NCI-H1436 treated with DMSO at 0.1 percent for 48 hours (cell line): ENCODE data around the gene RRP12.
"Not testable (repeated sequence)": the region's sequence is repeated elsewhere in the genome, so short reads cannot be mapped to it uniquely, and the experiment has no call there.

Source experiments
- DNase-seq: peaks from one replicate; lab custom pipeline; 2025; lab: John Stamatoyannopoulos, UW

Gene RRP12

DNA sequence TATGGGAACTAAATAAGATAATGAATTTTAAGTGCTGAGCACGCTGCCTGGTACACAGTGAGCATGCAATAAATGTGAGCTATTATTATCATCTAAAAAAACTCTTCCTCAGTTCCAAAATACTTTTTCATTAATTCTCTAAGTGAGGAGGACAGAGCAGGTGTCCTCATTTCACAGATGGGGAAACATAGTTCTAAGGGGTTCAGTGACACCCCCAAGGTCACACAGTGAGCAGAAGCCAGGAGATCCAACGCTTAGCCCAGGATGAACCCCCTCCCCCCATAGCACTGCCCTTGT lies 6.8 kb upstream of the RRP12 start:
- no peak for DNase-seq

DNA sequence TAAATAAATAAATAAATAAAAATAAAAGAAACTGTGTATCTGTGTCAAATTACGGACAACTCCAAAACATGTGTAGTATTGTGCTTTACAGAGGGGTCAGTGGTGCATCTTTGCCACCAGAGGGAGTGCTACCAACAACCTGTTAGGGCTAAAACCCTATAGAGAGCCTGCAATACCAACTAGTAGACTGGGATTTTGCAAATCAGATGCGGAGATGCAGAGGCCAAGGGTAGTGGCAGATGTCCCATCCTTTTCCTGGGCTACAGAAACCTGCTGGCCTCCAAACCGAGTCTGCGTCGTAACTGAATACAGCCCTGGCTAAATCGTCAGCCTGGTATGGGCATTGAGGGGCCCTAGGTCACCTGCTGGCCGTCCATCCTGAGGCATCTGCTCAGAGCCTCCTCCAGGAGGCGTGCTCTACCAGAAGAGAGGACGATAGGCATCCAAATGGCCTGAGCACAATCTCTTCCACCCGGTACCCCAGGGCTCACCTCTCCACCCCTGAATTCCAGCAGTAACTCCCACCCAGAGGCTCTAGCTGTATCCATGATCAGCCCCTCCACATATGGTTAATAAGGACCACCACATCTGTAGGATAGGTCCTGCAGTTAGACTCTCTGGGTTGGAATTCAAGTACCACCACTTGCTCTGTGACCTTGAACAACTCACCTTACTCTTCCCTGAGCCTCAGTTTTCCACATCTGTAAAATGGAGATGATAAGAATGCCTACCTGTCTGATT lies 6.2 kb upstream of the RRP12 start:
- peak; percentile 47 for DNase-seq

DNA sequence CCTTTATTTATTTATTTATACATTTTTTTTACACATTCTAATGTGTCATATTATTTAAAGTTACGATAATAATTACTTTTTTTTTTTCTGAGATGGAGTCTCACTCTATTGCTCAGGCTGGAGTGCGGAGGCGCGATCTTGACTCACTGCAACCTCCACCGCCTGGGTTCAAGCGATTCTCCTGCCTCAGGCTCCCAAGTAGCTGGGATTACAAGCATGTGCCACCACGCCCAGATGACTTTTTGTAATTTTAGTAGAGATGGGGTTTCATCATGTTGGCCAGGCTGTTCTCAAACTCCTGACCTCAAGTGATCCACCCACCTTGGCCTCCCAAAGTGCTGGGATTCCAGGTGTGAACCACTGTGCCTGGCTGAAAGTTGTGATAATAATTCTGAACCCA lies 5.3 kb upstream of the RRP12 start:
- not testable (repeated sequence) for DNase-seq

DNA sequence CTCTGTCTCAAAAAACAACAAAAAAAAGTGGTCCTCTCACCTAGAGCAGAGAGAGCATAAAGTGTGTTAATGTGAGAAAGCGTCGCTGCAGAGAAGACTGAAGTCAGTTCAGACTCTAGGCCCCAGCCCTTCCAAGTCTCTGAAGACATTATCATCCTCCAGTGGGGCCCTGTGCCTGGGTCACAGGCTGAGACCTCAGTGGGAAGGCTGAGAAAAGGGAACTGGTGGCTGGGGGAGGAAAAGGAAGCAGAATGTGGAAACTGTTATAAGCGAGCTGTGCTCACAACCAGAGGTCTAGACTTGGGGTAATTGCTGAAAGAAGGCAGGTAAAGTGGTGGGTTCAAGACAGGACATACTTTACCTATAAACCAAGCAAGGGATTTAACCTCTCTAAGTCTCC lies 4.9 kb upstream of the RRP12 start:
- DNase-seq, result no peak

DNA sequence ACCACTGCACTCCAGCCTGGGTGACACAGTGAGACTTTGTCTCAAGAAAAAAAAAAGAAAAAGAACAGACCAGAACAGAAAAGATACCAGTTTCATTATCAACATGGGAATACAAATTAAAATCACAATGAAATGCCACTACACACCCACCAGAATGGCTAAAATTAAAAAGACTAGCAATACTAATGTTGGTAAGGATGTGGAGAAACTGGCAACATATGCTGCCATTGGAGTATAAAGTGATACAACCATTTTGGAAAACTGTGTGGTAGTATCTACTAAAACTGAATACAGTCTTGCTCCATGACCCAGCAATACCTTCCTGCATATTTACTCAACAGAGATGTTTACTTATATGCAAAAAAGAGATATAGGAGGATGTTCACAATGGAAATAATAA lies 2.9 kb upstream of the RRP12 start:
- DNase-seq, result no peak

DNA sequence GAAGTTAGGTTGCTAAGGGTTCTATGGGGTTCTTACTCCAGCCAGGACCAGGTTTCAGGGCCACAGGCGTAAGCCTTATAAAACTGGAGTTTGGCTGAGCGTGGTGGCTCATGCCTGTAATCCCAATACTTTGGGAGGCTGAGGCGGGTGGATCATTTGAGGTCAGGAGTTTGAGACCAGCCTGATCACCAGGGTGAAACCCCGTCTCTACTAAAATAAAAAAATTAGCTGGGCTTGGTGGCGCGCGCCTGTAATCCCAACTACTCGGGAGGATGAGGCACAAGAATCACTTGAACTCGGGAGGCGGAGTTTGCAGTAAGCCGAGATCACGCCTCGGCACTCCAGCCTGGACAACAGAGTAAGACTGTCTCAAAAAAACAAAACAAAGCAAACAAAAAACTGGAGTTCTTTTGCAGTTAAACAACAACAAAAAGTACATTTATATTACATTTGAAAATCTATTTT lies 347 bp upstream of the RRP12 start:
- DNase-seq, result no peak

DNA sequence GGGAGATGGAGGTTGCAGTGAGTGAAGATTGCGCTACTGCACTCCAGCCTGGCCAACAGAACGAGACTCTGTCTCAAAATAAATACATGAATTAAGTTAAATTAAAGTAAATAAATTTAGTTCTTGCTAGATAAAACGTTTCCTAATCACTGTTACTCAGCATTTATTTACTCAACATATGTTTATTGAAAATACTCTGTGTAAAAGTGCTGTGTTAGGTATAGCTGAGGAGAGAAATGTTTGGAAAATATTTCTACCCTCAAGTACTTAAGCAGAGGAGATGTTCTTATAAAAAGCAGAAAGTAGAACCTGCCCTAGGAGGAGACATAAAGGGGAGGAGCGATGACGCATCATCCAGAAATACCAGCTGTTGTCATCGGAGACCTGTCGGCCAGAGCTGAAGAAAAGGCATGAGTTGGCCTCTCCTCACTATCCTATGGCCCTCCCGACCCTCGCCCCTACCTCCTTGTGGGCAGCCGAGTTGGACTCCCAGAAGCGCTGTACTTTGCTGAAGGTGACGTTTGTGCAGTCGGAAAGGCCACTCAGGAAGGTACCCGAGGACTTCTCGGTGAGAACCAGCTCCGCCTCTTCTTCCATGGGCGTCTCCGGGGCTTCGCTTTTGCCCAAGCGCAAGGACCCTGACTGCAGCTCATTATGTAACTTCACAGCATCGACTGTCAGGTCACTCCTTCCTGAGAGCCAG lies 1.1 kb downstream of the RRP12 start:
- no peak for DNase-seq

DNA sequence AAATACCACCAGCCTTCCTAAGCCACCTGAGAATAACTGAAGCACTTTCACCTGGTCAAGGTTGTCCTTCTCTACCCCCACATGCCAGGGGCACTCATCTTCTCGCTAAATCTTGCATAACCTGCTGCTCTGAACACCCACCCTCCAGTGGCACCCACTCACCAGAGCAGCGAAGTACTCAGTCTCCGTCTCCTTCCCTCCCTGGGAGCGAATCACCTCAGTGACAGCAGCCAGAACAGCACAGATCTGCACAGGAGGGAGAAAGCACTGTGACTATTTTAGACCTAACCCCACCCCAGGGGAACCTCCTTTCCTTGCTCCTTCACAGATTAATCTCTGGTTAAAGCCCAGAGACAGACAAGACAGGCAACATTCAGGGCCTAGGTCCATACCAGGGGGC lies 5.1 kb downstream of the RRP12 start:
- DNase-seq, result no peak

DNA sequence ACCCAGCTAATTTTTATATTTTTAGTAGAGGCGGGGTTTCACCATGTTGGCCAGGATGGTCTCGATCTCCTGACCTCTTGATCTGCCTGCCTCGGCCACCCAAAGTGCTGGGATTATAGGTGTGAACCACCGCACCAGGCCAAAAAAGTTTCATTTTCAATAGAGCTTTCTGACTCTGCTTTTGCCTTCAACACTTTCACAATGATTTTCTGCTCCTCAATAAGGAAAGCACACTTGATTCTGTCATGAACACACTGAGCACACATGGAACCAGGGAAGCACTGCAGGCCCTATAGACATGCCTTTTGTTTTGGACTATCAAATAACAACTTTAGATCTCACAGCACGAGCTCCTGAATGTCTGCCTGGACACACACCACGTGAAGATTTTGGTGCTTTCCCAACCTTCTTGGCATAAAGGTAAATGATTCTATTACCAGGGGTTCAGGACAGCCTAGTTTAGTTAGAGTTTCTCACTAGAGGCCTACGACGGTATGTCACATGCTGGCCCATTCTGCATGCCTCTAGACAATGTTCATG lies 8.0 kb downstream of the RRP12 start:
- no peak for DNase-seq

DNA sequence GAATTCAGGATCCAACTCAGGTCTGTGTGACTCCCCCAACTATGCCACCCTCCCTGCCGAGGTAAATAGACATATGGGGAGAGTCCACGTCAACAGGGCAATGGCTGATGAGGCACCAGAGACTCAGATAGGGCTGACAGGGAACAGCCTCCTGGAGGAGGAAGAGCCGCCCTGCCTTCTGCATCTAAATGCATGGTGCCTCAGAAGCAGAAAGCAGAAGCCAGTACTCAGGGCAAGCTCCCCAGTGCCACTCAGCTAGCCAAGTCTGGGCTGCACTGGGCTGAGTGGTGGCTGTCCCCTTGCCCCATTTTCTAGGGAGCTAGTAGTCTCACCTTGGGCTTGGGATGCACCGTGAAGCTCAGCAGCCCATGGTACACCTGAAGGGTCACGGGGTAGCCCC lies 11.0 kb downstream of the RRP12 start:
- no peak for DNase-seq

DNA sequence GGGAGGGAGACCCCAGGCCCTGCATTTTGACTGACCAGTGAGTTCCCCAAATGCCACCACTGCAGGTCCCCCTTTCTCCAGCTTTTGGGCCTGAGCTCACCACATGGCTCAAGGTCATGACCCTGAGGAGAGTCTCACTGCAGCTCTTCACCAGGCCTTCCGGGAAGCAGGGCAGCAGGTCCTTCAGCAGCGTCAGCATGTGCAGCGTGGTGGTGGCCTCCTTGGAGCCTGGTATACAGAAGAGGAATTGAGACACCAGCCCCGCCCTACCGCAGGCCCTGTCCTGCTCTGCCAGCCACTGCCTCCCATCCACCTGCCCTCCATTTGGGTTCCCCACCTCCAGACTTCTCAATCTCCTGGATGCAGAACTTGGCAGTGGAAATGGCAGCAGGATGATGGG lies 13.0 kb downstream of the RRP12 start:
- DNase-seq, result no peak

DNA sequence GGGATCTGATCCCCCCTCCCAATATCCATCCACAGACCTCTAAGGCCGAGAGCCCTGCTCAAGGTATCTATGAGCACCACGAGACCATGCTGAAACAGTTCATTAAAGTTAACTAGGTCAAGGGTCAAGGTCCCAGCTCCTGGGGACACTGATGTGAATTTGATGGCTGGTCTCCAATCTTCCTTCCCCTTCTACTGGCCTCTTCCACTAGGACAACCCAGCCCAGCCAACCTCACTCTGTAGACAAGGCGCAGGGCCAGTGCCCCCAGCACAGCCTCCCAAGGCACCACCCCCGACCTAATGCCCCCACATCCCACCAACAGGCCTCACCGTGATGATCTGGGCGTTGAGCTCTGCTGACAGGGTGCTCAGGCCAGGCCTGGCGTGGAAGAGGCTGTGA lies 15.6 kb downstream of the RRP12 start:
- no peak for DNase-seq

DNA sequence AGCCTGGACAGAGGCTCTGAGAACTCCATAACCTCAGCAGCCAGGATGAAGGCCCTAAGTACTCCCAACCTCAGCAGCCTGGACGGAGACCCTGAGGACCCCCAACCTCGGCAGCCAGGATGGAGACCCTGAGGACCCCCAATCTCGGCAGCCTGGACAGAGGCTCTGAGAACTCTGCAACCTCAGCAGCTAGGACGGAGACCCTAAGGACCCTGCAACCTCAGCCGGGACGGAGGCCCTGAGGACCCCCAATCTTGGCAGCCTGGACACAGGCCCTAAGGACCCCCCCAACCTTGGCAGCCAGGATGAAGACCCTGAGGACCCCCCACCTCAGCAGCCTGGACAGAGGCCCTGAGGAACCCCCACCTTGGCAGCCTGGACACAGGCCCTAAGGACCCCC lies 16.5 kb downstream of the RRP12 start:
- DNase-seq, result no peak

DNA sequence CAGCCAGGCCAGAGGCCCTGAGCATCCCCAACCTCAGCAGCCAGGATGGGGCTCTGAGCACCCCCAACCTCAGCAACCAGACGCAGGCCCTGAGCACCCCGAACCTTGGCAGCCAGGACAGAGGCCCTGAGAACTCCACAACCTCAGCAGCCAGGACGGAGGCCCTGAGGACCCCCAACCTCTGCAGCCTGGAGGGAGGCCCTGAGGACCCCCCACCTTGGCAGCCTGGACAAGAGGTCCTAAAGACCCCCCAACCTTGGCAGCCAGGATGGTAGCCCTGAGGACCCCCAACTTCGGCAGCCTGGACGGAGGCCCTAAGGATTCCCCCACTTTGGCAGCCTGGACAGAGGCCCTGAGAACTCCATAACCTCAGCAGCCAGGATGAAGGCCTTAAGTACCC lies 17.0 kb downstream of the RRP12 start:
- DNase-seq, result no peak

DNA sequence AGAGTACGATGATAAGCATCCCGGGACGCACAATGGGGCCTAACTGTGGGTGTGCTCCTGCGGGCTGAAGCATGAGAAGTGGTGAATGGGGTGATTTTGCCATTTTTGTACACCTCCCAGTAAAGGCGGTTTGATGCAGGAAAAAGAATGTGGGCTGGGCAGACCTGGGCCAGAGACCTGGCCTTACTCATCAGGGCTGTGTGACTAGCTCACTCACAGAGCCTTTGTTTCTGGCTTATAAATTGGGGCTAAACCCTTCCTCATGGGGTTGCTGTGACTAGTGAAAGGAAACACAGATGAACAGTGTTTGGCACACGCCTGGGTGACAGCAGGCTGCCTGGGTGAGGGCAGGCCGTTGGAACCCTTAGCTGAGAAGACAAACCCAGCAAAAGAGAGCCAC lies 18.0 kb downstream of the RRP12 start:
- DNase-seq, result no peak

DNA sequence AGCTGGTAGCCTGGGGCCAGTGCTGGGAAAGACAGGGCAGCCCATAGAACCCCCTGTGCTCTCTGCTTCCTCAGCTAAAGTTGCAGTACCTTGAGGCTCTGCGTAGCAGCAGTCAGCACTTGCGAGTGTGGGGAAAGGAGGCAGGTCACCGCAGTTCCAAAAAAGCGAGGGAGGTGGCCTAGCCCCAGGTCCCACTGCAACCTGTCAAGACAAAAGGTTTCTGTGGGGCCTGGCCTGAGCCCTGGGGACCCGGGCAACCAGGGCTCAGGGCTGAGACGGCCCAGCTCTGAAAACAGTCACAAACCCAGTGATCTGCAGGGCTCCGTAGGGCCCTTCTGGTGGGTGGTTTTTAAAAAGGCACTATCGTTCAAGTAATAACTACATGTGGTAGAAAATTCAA lies 19.5 kb downstream of the RRP12 start:
- DNase-seq, result no peak

DNA sequence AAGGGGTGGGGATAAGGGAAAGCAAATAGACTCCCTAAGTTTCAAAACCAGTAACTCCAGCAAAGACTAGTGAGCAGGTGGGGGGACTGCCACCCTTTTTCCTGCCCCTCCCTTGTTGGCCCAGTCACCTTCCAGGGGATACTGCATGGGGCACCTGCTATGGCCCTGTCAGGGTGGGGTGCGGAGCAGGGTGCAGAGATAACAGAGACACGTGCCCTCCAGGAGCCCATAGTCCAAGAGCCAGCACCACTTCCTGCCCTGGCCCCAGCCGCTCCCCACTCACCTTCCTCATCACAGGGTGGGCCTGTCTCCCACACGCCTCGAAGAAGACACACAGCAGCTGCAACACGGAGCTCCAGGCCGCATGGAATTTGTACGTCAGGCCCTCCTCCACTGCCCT lies 20.6 kb downstream of the RRP12 start:
- no peak for DNase-seq

DNA sequence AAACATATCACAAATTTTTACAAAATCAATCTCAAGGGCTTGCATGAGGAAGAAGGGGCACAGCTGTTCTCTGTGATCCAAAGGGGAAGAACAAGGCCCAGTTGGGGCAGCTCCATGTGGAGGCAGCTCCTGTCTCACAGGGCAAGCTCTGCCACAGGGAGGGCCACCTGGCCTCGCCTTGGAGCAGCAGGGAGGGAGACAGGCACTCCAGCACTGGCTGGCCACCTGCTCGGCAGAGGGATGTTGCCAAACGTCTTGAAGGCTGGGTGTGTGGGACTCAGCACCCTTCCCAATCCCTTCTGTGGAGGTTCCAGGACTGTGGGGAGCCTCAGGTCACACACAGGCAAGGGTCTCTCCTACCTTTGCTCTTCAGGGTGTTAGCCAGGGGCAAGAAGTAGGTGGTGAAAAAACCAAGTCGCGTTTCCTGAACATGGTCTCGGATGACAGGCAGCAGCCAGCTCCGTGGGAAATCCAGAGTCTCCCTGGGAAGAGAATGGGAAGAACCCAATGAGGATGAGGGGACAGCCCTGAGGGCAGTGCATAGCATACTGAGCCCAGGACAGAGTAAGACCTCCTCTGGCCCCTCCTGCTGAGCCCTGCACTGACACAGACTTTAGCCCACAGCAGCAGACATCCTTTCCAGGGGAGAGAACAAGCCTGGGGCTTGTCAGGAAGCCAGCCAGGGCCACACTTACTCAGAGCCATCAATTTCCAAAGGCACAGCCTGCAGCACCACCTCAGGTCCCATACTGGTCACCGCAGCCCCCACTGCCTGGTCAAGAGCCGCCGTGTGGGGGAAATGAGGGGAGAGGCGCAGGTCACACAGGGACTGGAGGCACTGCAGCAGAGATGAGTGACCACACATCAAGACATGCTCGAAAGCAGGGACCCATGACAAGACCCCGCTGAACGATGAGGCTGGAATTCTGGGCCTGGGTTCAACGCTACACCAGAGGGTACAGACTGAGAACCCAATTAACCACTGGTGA lies 21.9 kb downstream of the RRP12 start:
- no peak for DNase-seq

DNA sequence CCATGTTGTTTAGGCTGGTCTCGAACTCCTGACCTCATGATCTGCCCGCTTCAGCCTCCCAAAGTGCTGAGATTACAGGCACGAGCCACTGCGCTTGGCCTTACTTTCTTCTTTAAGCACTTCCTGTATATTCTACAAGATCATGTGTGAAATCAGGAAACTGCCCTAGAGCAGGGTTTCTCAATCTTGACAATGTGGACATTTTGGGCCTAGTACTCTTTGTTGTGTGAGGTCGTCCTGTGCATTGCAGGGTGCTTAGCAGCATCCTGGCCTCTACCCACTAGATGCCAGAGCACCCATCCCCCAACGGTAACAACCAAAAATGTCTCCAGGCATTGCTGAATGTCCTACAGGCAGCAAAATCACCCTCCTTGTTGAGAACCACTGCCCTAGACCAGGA lies 24.7 kb downstream of the RRP12 start:
- DNase-seq, result no peak

DNA sequence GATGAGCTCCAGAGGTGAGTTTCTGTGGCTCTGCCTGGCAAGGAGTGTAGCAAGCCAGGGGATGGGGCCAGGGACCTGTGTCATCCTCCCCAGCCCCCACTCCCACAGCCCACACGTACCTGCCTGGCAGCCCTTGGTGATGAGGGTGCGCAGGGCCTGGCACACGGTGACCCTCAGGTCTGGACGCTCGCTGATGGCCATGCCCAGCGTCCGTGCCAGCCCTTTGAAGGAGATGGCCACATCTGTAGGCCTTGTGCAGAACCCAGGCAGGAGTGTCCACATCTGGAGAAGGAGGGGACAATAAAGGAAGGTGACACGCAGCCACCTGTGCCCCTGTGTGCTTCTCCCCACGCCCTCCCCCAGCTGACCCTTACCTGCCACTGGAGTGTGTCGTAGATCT lies 27.7 kb downstream of the RRP12 start:
- no peak for DNase-seq

DNA sequence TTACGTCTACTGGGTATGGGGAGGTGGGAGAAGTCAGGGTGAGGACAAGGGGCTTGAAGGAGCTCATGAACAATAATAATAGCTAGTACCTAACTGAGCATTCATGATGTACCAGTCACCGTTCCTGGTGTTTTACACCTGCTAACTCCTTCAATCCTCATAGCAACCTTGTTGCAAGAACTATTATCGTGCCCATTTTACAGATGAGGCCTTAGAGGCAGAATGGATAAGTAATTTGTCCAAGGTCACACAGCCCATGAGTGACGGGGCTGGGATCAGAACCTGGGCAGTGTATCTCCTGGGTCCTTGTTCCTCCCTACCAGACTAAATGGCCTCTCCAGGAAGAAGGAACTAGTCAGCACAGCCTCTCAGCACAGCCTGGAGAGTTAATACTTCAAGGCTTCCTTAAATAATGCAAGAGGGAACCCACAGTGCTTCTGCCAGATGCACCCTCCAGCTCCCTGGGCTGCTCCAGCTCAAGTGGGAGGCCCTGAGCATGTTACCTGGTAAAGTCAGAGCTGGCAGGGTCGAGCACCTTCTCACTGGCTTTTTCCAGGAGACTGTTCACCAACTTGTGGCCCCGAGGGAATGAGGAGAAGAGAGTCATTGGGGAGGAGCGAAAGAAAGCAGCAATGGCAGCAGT lies 28.8 kb downstream of the RRP12 start:
- no peak for DNase-seq

DNA sequence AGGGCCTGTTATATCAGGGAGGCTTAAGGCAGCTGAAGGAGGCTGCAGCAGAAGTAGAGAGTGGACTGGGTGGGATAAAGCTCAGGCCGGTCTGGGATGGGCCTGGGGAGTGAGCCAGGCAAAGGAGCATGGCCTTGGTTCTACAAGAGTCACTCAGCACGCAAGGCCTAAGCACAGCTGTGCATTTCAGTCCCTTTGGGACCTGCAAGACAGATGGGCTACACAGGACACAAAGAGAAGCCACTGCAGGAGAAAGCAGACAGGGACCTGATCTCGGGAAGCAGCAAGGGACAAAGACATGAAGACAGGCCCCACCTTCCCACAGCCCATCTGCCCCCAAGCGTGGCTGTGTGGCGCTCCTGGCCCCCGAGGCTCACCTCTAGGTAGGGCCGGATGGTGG lies 29.4 kb downstream of the RRP12 start:
- DNase-seq, result no peak
